ENCODE measurements around the gene SLC7A1. TPM values are rescaled to one million over a fixed set of nuclear protein-coding genes. Genes with fewer than 3 reads are reported as not detected.

SLC7A1 gene
- total and polyA plus RNA-seq, 4 experiments from 2014 or later, result 2.8 to 42.6 (median 22.8) TPM

DNA sequence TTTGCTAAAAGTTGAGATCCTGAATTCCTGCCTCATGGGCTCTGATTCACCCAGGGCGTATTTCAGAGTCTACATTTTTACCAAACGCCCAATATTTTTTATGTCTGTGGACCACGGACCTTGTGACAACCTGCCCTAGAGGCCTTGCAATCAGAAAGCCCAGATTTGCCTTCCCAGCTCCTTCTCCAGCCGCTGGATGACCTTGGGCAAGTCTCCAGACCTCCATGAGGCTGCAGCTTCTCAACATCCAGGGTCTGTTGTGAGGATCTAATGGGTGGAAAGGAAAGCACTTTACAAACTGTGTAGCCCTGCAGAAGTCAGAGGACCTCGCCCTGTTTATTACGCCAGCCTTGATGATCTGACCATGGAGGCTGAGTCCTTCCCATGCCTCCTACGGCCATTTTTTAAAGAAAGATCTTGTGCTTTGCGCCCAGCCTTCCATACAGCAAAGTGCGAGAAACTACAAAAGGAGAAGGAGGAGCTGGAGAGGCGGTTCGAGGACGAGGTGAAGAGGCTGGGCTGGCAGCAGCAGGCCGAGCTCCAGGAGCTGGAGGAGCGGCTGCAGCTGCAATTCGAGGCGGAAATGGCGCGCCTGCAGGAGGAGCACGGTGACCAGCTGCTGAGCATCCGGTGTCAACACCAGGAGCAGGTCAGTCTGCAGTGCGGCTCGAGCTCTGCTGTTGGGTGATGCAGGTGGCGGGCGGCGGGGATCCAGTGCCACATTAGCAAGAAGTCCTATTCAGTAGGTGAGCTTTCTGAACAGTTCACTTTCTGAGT, 115.6 kb downstream of the SLC7A1 start:
- no peaks in the 10 kb centered on the region for H3K36me3 Mint-ChIP-seq
- no peak overlapping the region for H3K27ac Mint-ChIP-seq
- DNase-seq, result no peak
- no peaks in the 10 kb centered on the region for H3K4me1 Mint-ChIP-seq
- H3K4me3 ChIP-seq (ENCODE audit: low read length in 2 of 2), result no peak overlapping the region
- H3K9me3 ChIP-seq (ENCODE audit: control insufficient read depth in 1 of 2, low read length in 2 of 2), result no peaks in the 10 kb centered on the region
- H3K27ac ChIP-seq (ENCODE audit: low read depth, low read length), result no peak overlapping the region
- no peak overlapping the region for H3K4me3 Mint-ChIP-seq
- intact Hi-C loops (cut with micrococcal nuclease), result no loop called here
- no peaks in the 10 kb centered on the region for H3K4me1 ChIP-seq (ENCODE audit: insufficient read depth, low read length)
- ChIA-PET CTCF (ENCODE audit: partially characterized antibody) (interaction anchor here (1.1 to 1.3 kb wide), 3 partner anchors 8 to 28 kb away, joined by 3 to 4 read pairs (median 3); no protein-coding TSS in a partner anchor), POLR2A (ENCODE audit: partially characterized antibody) (no interaction called here)
- peaks cover 6 to 12% of the 10 kb centered on the region in 2 donors for H3K27me3 Mint-ChIP-seq
- H3K36me3 ChIP-seq (ENCODE audit: insufficient read depth, low read length), result no peaks in the 10 kb centered on the region
- no peaks in the 10 kb centered on the region for H3K27me3 ChIP-seq (ENCODE audit: insufficient read depth, low read length)
- no peaks in the 10 kb centered on the region for H3K9me3 Mint-ChIP-seq

DNA sequence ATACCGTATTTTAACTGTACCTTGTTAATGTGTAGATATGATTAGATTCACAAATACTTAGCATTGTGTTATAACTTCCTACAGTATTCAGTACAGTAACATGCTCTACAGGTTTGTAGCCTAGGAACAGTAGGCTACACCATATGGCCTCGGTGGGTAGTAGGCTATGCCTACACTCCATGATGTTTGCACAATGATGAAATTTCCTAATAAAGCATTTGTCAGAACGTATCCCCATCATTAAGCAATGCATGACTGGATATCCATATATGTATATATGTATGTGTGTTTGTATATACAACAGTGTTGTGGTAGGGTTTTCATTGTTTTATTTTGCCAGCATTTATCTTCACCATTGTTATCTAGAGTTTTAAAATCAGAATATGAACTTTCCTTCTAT, 119.4 kb downstream of the SLC7A1 start:
- no peaks in the 10 kb centered on the region for H3K4me1 ChIP-seq (ENCODE audit: insufficient read depth, low read length)
- CTCF ChIA-PET (ENCODE audit: partially characterized antibody), result interaction anchor here (1.0 to 1.6 kb wide), 3 partner anchors 10 to 232 kb away, joined by 3 to 4 read pairs (median 3); no protein-coding TSS in a partner anchor
- H3K9me3 ChIP-seq (ENCODE audit: control insufficient read depth in 1 of 2, low read length in 2 of 2), result no peaks in the 10 kb centered on the region
- H3K27me3 ChIP-seq (ENCODE audit: insufficient read depth, low read length), result no peaks in the 10 kb centered on the region
- POLR2A ChIA-PET (ENCODE audit: partially characterized antibody), result no interaction called here
- no peak overlapping the region for H3K4me3 ChIP-seq (ENCODE audit: low read length in 2 of 2)
- no peak for DNase-seq
- Mint-ChIP-seq H3K4me1 (peaks cover 0 to 3% (median under 1%) of the 10 kb centered on the region in 4 donors), H3K36me3 (no peaks in the 10 kb centered on the region), H3K4me3 (no peak overlapping the region), H3K27ac (no peak overlapping the region), H3K9me3 (no peaks in the 10 kb centered on the region), H3K27me3 (peaks cover 2 to 12% of the 10 kb centered on the region in 2 donors)
- no peak overlapping the region for H3K27ac ChIP-seq (ENCODE audit: low read depth, low read length)
- H3K36me3 ChIP-seq (ENCODE audit: insufficient read depth, low read length), result no peaks in the 10 kb centered on the region
- intact Hi-C loops (cut with micrococcal nuclease), result no loop called here

DNA sequence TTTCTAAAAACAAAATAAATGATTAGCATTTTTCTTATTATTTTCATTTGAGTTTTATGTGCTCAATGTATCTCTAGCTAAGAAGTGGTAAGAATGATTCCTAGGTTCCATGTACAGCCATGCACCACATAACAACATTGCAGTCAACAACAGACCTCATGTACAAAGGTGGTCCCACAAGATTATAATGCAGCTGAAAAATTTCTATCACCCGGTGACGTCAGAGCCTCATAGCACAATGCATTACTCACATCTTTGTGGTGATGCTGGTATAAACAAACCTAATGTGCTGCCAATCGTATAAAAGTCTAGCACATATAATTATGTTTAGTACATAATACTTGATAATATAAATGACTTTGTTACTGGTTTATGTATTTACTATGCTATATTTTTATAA, 120.5 kb downstream of the SLC7A1 start:
- Mint-ChIP-seq H3K4me1 (peaks cover 0 to 3% (median under 1%) of the 10 kb centered on the region in 4 donors), H3K4me3 (no peak overlapping the region), H3K9me3 (no peaks in the 10 kb centered on the region), H3K27me3 (peaks cover 2 to 8% of the 10 kb centered on the region in 2 donors), H3K36me3 (no peaks in the 10 kb centered on the region), H3K27ac (no peak overlapping the region)
- DNase-seq, result no peak
- intact Hi-C loops (cut with micrococcal nuclease), result no loop called here
- H3K4me3 ChIP-seq (ENCODE audit: low read length in 2 of 2), result no peak overlapping the region
- H3K36me3 ChIP-seq (ENCODE audit: insufficient read depth, low read length), result no peaks in the 10 kb centered on the region
- ChIA-PET CTCF (ENCODE audit: partially characterized antibody) (interaction anchor here (1.0 to 1.6 kb wide), 2 partner anchors 10 to 11 kb away, joined by 3 to 4 read pairs; no protein-coding TSS in a partner anchor), POLR2A (ENCODE audit: partially characterized antibody) (no interaction called here)
- H3K27ac ChIP-seq (ENCODE audit: low read depth, low read length), result no peak overlapping the region
- H3K27me3 ChIP-seq (ENCODE audit: insufficient read depth, low read length), result no peaks in the 10 kb centered on the region
- H3K4me1 ChIP-seq (ENCODE audit: insufficient read depth, low read length), result no peaks in the 10 kb centered on the region
- no peaks in the 10 kb centered on the region for H3K9me3 ChIP-seq (ENCODE audit: control insufficient read depth in 1 of 2, low read length in 2 of 2)

DNA sequence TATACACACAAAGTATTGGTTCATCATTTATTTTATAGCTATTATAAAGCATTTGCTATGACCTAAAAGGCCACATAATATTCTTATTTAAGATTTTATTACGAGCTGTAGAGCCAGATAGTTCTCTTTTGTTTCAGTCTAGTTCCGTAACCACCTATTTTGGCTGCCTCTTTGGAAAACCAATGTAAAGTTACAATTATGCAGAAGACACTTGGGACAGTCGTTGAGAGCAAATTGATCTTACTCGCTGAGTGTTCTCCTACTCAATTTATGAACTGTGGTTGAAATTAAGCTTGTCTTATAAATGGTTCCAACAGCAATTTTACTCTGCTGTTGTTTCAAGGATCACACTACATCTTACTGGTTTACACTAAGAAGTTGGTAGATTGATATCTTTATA, 122.3 kb downstream of the SLC7A1 start:
- Mint-ChIP-seq H3K4me3 (no peak overlapping the region), H3K9me3 (no peaks in the 10 kb centered on the region), H3K36me3 (no peaks in the 10 kb centered on the region), H3K27ac (no peak overlapping the region), H3K4me1 (peaks cover 0 to 3% (median under 1%) of the 10 kb centered on the region in 4 donors), H3K27me3 (peaks cover 2 to 4% of the 10 kb centered on the region in 2 donors)
- no peak overlapping the region for H3K4me3 ChIP-seq (ENCODE audit: low read length in 2 of 2)
- no peaks in the 10 kb centered on the region for H3K27me3 ChIP-seq (ENCODE audit: insufficient read depth, low read length)
- DNase-seq, result no peak
- no peaks in the 10 kb centered on the region for H3K9me3 ChIP-seq (ENCODE audit: control insufficient read depth in 1 of 2, low read length in 2 of 2)
- CTCF ChIA-PET (ENCODE audit: partially characterized antibody), result interaction anchor here (0.7 to 2.0 kb wide), 6 partner anchors 10 to 675 kb away, joined by 3 to 7 read pairs (median 6); no protein-coding TSS in a partner anchor
- POLR2A ChIA-PET (ENCODE audit: partially characterized antibody), result no interaction called here
- no peaks in the 10 kb centered on the region for H3K4me1 ChIP-seq (ENCODE audit: insufficient read depth, low read length)
- H3K36me3 ChIP-seq (ENCODE audit: insufficient read depth, low read length), result no peaks in the 10 kb centered on the region
- H3K27ac ChIP-seq (ENCODE audit: low read depth, low read length), result no peak overlapping the region
- intact Hi-C loops (cut with micrococcal nuclease), result loop anchor here (2.0 kb wide), 1 partner anchor 392 kb away; no protein-coding TSS in a partner anchor

DNA sequence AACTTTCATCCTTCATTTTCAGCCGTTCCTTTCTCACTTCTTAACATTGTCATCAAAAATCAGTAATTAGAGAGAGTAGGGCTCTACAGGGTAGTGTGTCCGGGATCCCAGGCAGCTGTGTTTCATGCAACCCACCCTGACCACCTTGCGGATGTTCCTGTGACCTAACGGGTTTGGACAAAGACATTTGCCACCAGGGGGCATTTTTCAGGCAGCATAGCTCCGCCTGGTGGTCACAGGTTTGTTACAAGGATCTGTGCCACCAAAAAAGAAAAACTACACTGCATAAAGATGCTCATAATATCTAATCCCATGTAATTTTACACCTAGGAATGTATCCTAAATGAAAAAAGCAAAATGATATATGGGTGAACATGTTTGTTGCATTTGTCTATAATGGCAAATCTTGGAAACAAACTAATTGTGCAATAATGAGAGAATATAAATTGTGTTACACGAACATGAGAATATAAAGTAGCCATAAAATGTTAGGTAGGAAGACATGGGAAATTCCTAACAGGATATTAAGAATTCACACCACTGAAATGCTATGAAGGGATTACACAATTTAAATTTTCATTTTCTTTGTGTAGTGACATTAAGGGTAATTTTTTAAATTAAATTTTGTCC, 123.0 kb downstream of the SLC7A1 start:
- peaks cover 2 to 3% of the 10 kb centered on the region in 2 donors for H3K27me3 Mint-ChIP-seq

DNA sequence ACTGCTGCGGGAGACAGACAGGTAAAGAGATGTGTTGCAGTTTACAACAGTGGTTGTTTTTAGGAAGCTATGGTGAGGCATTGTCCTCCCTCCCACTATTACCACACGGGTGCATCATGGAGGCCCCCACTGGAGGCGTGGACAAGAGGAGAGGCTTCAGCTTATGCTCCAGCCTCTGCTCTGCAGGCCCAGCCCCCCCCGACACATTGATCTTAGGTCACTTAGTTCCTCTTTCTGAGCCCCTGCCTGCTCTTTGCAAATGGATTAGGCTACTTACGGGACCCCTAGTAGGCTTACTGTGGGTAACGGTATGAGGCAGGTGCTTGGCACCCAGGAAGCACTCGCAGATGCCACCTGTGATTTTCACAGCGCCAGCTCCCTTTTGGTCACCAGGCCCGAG, 123.9 kb downstream of the SLC7A1 start:
- peaks cover 0 to 3% (median under 1%) of the 10 kb centered on the region in 4 donors for H3K4me1 Mint-ChIP-seq
- intact Hi-C loops (cut with micrococcal nuclease), result no loop called here
- Histone ChIP-seq H3K27me3 (ENCODE audit: insufficient read depth, low read length) (no peaks in the 10 kb centered on the region), H3K9me3 (ENCODE audit: control insufficient read depth in 1 of 2, low read length in 2 of 2) (no peaks in the 10 kb centered on the region), H3K4me1 (ENCODE audit: insufficient read depth, low read length) (no peaks in the 10 kb centered on the region), H3K36me3 (ENCODE audit: insufficient read depth, low read length) (no peaks in the 10 kb centered on the region), H3K4me3 (ENCODE audit: low read length in 2 of 2) (no peak overlapping the region), H3K27ac (ENCODE audit: low read depth, low read length) (no peak overlapping the region)
- no peak overlapping the region for H3K4me3 Mint-ChIP-seq
- peaks cover 0 to 2% of the 10 kb centered on the region in 2 donors for H3K27me3 Mint-ChIP-seq
- H3K36me3 Mint-ChIP-seq, result no peaks in the 10 kb centered on the region
- POLR2A ChIA-PET (ENCODE audit: partially characterized antibody), result no interaction called here
- CTCF ChIA-PET (ENCODE audit: partially characterized antibody), result interaction anchor here (1.4 kb wide), 1 partner anchor 11 kb away, joined by 6 read pairs; no protein-coding TSS in a partner anchor
- H3K9me3 Mint-ChIP-seq, result no peaks in the 10 kb centered on the region
- no peak for DNase-seq
- H3K27ac Mint-ChIP-seq, result no peak overlapping the region

More for the DNA sequence above, 123.0 kb downstream of the SLC7A1 start:
- peaks cover 0 to 3% (median under 1%) of the 10 kb centered on the region in 4 donors for H3K4me1 Mint-ChIP-seq
- H3K4me3 Mint-ChIP-seq, result no peak overlapping the region
- no peaks in the 10 kb centered on the region for H3K36me3 ChIP-seq (ENCODE audit: insufficient read depth, low read length)
- H3K9me3 Mint-ChIP-seq, result no peaks in the 10 kb centered on the region
- no peaks in the 10 kb centered on the region for H3K9me3 ChIP-seq (ENCODE audit: control insufficient read depth in 1 of 2, low read length in 2 of 2)
- no peaks in the 10 kb centered on the region for H3K4me1 ChIP-seq (ENCODE audit: insufficient read depth, low read length)
- no peak overlapping the region for H3K4me3 ChIP-seq (ENCODE audit: low read length in 2 of 2)
- no peaks in the 10 kb centered on the region for H3K36me3 Mint-ChIP-seq
- H3K27ac ChIP-seq (ENCODE audit: low read depth, low read length), result no peak overlapping the region
- POLR2A ChIA-PET (ENCODE audit: partially characterized antibody), result no interaction called here
- H3K27ac Mint-ChIP-seq, result peak overlapping the region in 1 of 7 donors; percentile 20
- CTCF ChIA-PET (ENCODE audit: partially characterized antibody), result interaction anchor here (1.0 to 2.0 kb wide), 6 partner anchors 8 to 235 kb away, joined by 3 to 7 read pairs (median 6); no protein-coding TSS in a partner anchor
- no peaks in the 10 kb centered on the region for H3K27me3 ChIP-seq (ENCODE audit: insufficient read depth, low read length)
- peak in 4 of 5 donors; percentile 16 to 23 (median 22) for DNase-seq
- intact Hi-C loops (cut with micrococcal nuclease), result loop anchor here (2.0 kb wide), 1 partner anchor 392 kb away; no protein-coding TSS in a partner anchor

DNA sequence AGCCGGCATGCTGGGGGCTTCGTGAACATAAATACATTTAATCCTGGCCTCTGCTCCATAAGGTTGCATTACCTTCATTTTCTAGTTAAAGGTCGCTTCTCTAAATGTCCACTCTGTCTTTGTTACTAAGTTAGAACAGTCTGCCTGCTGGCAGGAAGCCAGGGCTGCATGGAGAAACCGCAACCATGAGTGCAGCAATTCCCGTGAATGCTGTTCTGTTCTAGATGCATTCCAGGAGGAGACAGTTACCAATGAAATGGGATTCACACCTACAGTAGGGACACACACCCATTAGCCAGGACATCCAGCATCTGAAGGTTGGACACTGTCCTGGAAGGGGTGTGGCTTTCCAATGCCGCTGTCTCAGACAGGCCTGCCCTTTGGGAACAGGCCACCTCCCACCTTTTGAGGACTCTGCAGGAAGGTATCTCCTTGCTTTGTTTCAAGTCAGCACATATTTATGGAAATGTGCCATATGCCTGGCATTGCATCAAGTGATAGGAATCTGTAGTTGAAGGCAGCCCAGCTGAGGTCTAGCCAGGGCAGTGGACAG, 129.7 kb downstream of the SLC7A1 start:
- no peaks in the 10 kb centered on the region for H3K36me3 Mint-ChIP-seq

More for the DNA sequence above, 129.7 kb downstream of the SLC7A1 start:
- Mint-ChIP-seq H3K9me3 (no peaks in the 10 kb centered on the region), H3K27me3 (peaks cover 2 to 5% of the 10 kb centered on the region in 2 donors), H3K27ac (no peak overlapping the region), H3K4me3 (no peak overlapping the region), H3K4me1 (no peaks in the 10 kb centered on the region)
- no peaks in the 10 kb centered on the region for H3K4me1 ChIP-seq (ENCODE audit: insufficient read depth, low read length)
- intact Hi-C loops (cut with micrococcal nuclease), result no loop called here
- no peak overlapping the region for H3K4me3 ChIP-seq (ENCODE audit: low read length in 2 of 2)
- H3K36me3 ChIP-seq (ENCODE audit: insufficient read depth, low read length), result no peaks in the 10 kb centered on the region
- no peaks in the 10 kb centered on the region for H3K27me3 ChIP-seq (ENCODE audit: insufficient read depth, low read length)
- H3K9me3 ChIP-seq (ENCODE audit: control insufficient read depth in 1 of 2, low read length in 2 of 2), result no peaks in the 10 kb centered on the region
- H3K27ac ChIP-seq (ENCODE audit: low read depth, low read length), result no peak overlapping the region
- no peak for DNase-seq
- CTCF ChIA-PET (ENCODE audit: partially characterized antibody), result no interaction called here
- POLR2A ChIA-PET (ENCODE audit: partially characterized antibody), result no interaction called here
